GM12891 (cell line): ENCODE data around the gene LIAS.
"Not testable (repeated sequence)": the region's sequence is repeated elsewhere in the genome, so short reads cannot be mapped to it uniquely, and the experiment has no call there.

Experiments
- DNase-seq: peaks from one replicate; pipeline ENCODE4 v3.0.0; 2011; ENCODE audit warnings: low spot score; ENCODE audit not compliant: insufficient read length
- FAIRE-seq: peaks from 2 replicates; lab custom pipeline; 2011; peaks lifted over from hg19 to GRCh38; lab: Jason Lieb, UNC
- PAX5 ChIP-seq: IDR thresholded peaks from 2 replicates; pipeline ENCODE4 v1.6.1; 2011; ENCODE audit warnings: low read length, moderate library complexity, mild to moderate bottlenecking; ENCODE audit not compliant: insufficient read depth, severe bottlenecking
- POLR2A ChIP-seq: IDR thresholded peaks from 2 replicates; pipeline ENCODE4 v1.6.1; 2011; ENCODE audit warnings: low read depth, low read length, control low read depth
- POLR2AphosphoS5 ChIP-seq: IDR thresholded peaks from 2 replicates; pipeline ENCODE4 v1.6.1; 2011; ENCODE audit warnings: low read depth, low read length, control low read depth
- POU2F2 ChIP-seq: IDR thresholded peaks from 2 replicates; pipeline ENCODE4 v1.6.1; 2011; ENCODE audit warnings: low read depth, mild to moderate bottlenecking, control low read depth, low read length, moderate library complexity
- SPI1 ChIP-seq: IDR thresholded peaks from 2 replicates; pipeline ENCODE4 v1.6.1; 2011; ENCODE audit warnings: low read depth, low read length, control low read depth
- TAF1 ChIP-seq: IDR thresholded peaks from 2 replicates; pipeline ENCODE4 v1.6.1; 2011; ENCODE audit warnings: low read depth, low read length, control low read depth

LIAS gene

DNA sequence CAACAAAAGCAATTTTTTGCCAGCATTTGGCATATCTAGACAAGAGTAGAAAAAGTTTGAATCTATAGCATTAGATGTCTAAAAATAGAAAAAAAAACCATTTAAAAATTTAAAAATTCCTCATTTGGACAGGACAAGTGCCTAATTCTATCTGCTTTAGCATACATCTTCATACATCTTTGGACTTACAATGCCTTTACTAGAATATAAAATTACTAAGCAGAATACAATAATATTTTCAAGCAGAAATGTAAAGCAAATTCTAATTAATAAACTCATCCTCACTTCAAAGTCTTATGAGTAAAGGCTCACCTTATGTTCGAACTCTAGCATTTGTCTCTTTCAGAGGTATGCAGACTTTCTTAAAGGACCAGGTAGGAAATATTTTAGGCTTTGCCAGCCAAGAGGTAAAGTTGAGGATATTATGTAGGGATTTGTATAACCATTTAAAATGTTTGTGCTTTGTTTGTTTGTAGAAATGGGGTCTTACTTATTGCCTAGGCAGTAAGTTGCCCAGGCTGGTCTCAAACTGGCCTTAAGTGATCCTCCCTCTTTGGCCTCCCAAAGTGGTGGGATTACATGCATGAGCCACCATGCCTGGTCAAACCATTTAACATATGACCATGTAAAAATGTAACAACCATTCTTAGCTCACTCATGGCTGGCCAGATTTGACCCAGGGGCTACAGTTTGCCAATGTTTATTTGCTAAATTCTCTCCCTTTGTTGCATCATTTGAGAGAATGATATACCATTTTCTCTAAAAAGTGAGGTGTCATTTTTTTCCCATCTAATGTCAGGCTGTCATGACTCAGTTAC is 39.3 kb downstream of the LIAS start:
- no peak for FAIRE-seq
- no peak for TF ChIP-seq SPI1
- no peak for TF ChIP-seq POLR2A
- no peak for TF ChIP-seq TAF1
- no peak for TF ChIP-seq POLR2AphosphoS5
- TF ChIP-seq PAX5, result no peak
- no peak for TF ChIP-seq POU2F2

DNA sequence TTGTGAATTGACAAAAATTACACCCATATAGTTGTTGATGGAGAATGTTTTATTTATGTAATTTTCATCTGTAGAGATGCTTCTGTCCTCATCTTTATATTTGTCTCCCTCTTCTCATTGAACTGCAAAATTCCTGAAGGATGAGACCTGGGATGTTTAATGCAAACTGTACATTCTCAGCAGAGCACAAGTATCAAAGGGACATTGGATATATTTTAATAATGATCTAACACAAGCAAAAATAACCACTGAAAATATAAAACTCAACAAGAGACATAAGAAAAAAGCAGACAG is 39.8 kb downstream of the LIAS start:
- TF ChIP-seq POLR2A (no peak), PAX5 (no peak), SPI1 (no peak), TAF1 (no peak), POU2F2 (no peak), POLR2AphosphoS5 (no peak)
- no peak for FAIRE-seq
- no peak for DNase-seq

More for the DNA sequence above, 39.3 kb downstream of the LIAS start:
- DNase-seq, result no peak

GRCh38 chr4:39502019-39502663 is 43.3 kb downstream of the LIAS start:
- TF ChIP-seq TAF1, result no peak
- no peak for TF ChIP-seq PAX5
- TF ChIP-seq POLR2A, result no peak
- TF ChIP-seq SPI1, result no peak
- TF ChIP-seq POU2F2, result no peak
- no peak for TF ChIP-seq POLR2AphosphoS5
- FAIRE-seq (no peak), DNase-seq (no peak)

- DNase-seq, FAIRE-seq: not testable (repeated sequence)
Measured at GRCh38 chr4:39502664-39503035, 43.8 kb downstream of the LIAS start.

GRCh38 chr4:39504538-39504937 is 45.7 kb downstream of the LIAS start:
- FAIRE-seq, result no peak

GRCh38 chr4:39505581-39505980 is 46.7 kb downstream of the LIAS start:
- TF ChIP-seq PAX5, result no peak
- TF ChIP-seq POU2F2, result no peak
- TF ChIP-seq POLR2A, result no peak
- no peak for TF ChIP-seq POLR2AphosphoS5
- TF ChIP-seq SPI1, result no peak
- TF ChIP-seq TAF1, result no peak
- DNase-seq (no peak), FAIRE-seq (no peak)

More at GRCh38 chr4:39504538-39504937, 45.7 kb downstream of the LIAS start:
- TF ChIP-seq POU2F2, result no peak
- TF ChIP-seq SPI1, result no peak
- TF ChIP-seq POLR2AphosphoS5, result no peak
- no peak for TF ChIP-seq POLR2A
- no peak for TF ChIP-seq TAF1
- TF ChIP-seq PAX5, result no peak
- DNase-seq, result no peak

DNA sequence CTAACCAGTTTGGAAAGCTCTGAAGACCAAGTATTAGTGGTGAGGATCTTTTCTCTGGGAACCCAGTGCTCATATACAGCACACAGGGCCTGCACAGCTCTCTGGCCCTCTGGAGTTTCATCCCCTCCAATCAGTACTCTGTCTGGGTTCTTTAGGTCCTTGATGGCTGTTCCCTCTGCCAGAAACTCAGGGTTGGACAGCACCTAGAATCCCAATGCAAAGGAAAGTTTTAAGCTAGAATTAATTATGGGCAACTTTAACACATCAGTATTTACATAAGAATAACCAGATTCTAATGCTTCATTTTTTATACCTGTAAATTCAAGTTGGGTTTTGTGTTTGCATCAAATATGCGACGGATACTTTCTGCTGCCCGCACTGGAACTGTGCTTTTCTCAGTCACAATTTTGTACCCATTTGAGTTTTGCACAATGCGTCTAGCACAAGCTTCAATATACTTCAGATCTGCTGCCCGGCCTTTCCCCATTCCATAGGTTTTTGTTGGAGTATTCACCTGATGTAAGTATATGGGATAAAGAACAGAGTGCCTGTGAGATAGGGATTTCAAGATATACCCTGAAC is 51.6 kb downstream of the LIAS start:
- FAIRE-seq (no peak), DNase-seq (no peak)
- no peak for TF ChIP-seq POU2F2

- DNase-seq, FAIRE-seq: not testable (repeated sequence)
Measured at GRCh38 chr4:39514266-39514665, 55.4 kb downstream of the LIAS start.

GRCh38 chr4:39514888-39515401 is 56.1 kb downstream of the LIAS start:
- FAIRE-seq (no peak), DNase-seq (no peak)
- no peak for TF ChIP-seq TAF1
- no peak for TF ChIP-seq POLR2A
- no peak for TF ChIP-seq POLR2AphosphoS5
- TF ChIP-seq POU2F2, result no peak
- TF ChIP-seq SPI1, result no peak
- TF ChIP-seq PAX5, result no peak

DNA sequence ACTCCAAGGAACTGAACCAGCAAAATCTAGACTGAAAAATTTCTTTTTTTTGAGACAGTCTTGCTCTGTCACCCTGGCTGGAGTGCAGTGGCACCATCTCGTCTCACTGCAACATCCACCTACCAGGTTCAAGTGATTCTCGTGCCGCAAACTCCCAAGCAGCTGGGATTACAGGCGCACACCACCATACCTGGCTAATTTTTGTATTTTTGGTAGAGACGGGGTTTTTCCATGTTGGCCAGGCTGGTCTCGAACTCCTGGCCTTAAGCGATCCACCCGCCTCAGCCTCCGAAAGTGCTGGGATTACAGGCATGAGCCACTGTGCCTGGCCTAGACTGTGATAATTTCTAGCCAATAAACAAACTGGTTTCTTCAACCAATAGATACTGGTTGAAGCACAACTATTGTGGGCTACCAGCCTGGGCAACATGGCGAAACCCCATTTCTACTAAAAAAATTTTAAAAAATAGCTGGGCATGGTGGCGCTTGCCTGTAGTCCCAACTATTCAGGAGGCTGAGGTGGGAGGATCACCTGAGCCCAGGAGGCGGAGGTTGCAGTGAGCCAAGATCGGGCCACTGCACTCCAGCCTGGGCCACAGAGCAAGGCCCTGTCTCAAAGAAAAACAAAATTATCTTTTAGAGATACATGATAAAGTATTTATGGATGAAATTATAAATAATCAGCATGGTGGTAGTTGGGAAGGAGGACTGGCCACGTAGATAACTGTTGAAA is 57.0 kb downstream of the LIAS start:
- not testable (repeated sequence) for DNase-seq, FAIRE-seq

DNA sequence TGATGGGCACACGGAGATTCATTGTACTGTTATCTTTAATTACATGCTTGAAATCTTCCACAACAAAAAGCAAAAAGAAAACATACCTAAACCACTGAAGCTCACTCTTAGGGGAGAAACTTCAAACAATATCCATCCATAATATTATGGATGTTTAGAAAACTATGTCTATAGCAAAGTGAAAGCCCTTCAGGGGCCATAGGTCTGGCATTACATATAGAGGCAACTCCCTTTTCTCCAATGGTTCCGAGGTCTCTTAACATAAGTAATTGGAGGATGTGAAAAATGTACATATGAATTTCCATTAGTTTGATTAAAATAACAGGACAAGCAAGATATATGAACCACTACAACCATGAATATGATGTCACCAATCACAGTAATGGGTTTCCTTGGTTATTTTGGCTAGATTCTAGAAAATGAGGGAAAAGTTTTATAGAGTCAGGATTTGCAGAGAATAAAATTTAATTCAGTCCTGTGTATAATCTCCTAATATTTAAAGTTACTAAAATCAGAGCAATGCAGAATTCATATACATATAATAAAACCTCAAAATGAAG is 57.6 kb downstream of the LIAS start:
- DNase-seq, result no peak
- TF ChIP-seq PAX5 (no peak), POLR2AphosphoS5 (no peak)
- FAIRE-seq, result no peak
